ENCODE measurements around the gene B4GALNT2.

Gene B4GALNT2

GRCh38 chr17:49201481-49201927 lies 68.9 kb downstream of the B4GALNT2 start:
- TF ChIP-seq ZNF8 (CRISPR knock-in tag; IDR thresholded peaks at IDR 0.05) (no peak), CSDC2 (CRISPR knock-in tag; IDR thresholded peaks at IDR 0.05) (no peak), ZNF565 (CRISPR knock-in tag; conservative IDR thresholded peaks at IDR 0.05; ENCODE audit: low read depth) (no peak), PPARA (CRISPR knock-in tag; IDR thresholded peaks at IDR 0.05; ENCODE audit: borderline replicate concordance) (no peak), ARNTL (CRISPR knock-in tag; IDR thresholded peaks at IDR 0.05; ENCODE audit: borderline replicate concordance, low read depth) (no peak), CSRNP3 (CRISPR knock-in tag; IDR thresholded peaks at IDR 0.05) (no peak), GLIS3 (CRISPR knock-in tag; IDR thresholded peaks at IDR 0.05) (no peak), ZFP30 (CRISPR knock-in tag; IDR thresholded peaks at IDR 0.05) (no peak), RARB (CRISPR knock-in tag; IDR thresholded peaks at IDR 0.05) (no peak), BACH2 (CRISPR knock-in tag; IDR thresholded peaks at IDR 0.05; ENCODE audit: borderline replicate concordance) (no peak), ISL1 (CRISPR knock-in tag; IDR thresholded peaks at IDR 0.05) (no peak), POU6F1 (CRISPR knock-in tag; IDR thresholded peaks at IDR 0.05; ENCODE audit: borderline replicate concordance, low read depth) (no peak)
- ATAC-seq: peak; percentile 64

GRCh38 chr17:49203796-49204195 lies 71.2 kb downstream of the B4GALNT2 start:
- ATAC-seq: no peak
- no peak for TF ChIP-seq TCF4 (CRISPR knock-in tag; IDR thresholded peaks at IDR 0.05; ENCODE audit: borderline replicate concordance)
- TF ChIP-seq CREB5 (CRISPR knock-in tag; IDR thresholded peaks at IDR 0.05; ENCODE audit: low read depth): no peak
- no peak for TF ChIP-seq POU6F1 (CRISPR knock-in tag; IDR thresholded peaks at IDR 0.05; ENCODE audit: borderline replicate concordance, low read depth)
- TF ChIP-seq ISL1 (CRISPR knock-in tag; IDR thresholded peaks at IDR 0.05): no peak
- TF ChIP-seq BACH2 (CRISPR knock-in tag; IDR thresholded peaks at IDR 0.05; ENCODE audit: borderline replicate concordance): no peak
- no peak for TF ChIP-seq CSDC2 (CRISPR knock-in tag; IDR thresholded peaks at IDR 0.05)
- no peak for TF ChIP-seq TOX (CRISPR knock-in tag; IDR thresholded peaks at IDR 0.05; ENCODE audit: borderline replicate concordance)
- no peak for TF ChIP-seq ZFP3 (CRISPR knock-in tag; IDR thresholded peaks at IDR 0.05)
- TF ChIP-seq PPARA (CRISPR knock-in tag; IDR thresholded peaks at IDR 0.05; ENCODE audit: borderline replicate concordance): no peak
- no peak for TF ChIP-seq OSR1 (CRISPR knock-in tag; IDR thresholded peaks at IDR 0.05)
- no peak for TF ChIP-seq ZNF565 (CRISPR knock-in tag; conservative IDR thresholded peaks at IDR 0.05; ENCODE audit: low read depth)
- TF ChIP-seq ZFP30 (CRISPR knock-in tag; IDR thresholded peaks at IDR 0.05): no peak
- no peak for TF ChIP-seq ZC3H10 (CRISPR knock-in tag; IDR thresholded peaks at IDR 0.05)
- TF ChIP-seq ZNF70 (CRISPR knock-in tag; IDR thresholded peaks at IDR 0.05): no peak
- no peak for TF ChIP-seq TSHZ2 (CRISPR knock-in tag; IDR thresholded peaks at IDR 0.05)
- no peak for TF ChIP-seq ARNTL (CRISPR knock-in tag; IDR thresholded peaks at IDR 0.05; ENCODE audit: borderline replicate concordance, low read depth)
- no peak for TF ChIP-seq CSRNP3 (CRISPR knock-in tag; IDR thresholded peaks at IDR 0.05)
- TF ChIP-seq RARB (CRISPR knock-in tag; IDR thresholded peaks at IDR 0.05): no peak
- no peak for TF ChIP-seq SNAI2 (CRISPR knock-in tag; IDR thresholded peaks at IDR 0.05)
- TF ChIP-seq ESRRG (CRISPR knock-in tag; IDR thresholded peaks at IDR 0.05): no peak
